ENCODE results near the gene DDX10.

DDX10 gene

DNA sequence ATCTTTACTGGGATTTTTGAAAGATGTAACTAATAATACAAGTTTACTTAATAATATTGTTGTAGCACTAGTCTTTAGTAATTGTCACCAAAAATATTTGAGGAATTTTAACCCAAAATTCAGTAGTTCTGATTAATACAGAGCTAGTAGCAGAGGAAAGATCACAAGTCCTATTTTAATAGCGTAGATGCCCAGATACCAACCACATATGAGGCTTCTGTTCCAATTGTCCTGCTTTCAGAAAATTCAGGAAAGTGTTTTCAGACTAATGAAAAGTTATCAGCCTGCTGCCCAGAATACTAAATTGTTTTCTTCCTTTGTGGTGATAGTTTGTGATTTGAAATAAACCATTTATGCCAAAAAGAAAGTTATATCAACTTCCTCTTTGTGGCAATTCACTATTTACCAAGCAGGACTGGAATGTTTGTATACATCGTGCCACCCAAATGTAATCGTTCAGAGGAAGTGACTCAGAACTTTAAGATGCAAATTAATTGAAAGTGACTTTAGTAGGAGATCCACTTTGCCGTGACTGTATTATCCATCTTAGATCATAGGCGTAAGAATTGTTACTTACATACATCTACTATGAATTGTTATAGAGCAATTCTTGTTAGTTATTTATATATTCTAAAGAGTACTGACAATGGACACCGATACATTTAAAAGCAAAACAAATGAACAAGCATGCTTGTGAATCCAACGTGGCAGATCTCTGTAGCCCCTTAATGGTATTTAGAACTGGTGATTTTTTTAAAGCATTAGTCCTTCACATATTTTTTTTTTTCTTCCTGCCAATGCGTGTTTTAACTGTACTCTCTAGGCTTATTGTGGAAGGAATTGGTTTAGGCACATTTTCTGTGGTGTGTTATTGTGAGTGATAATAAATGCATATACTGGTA, 231.0 kb downstream of the DDX10 start:
- FAIRE-seq (peak; percentile 69), DNase-seq (ENCODE audit: insufficient read length, low spot score) (peak; percentile 51)

DNA sequence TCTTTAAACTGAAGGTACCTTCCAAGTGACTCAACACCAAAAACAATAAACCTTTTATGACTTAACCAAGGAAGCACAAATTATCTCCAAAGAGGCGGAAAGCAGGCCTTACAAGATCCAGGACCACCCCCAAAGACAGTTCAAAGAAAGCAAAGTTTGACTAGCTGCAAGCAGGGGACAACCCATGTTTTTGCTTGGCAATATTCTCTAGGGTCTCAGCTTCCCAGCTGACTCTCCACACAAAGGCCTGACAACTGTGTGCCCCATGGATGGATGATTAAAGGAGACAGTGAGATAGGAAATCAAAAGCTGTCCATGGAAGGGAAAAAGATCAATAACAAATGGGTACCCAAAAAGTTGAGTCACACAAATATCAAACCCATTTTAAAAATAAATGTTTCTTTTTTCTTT, 232.2 kb downstream of the DDX10 start:
- DNase-seq (ENCODE audit: insufficient read length, low spot score) = no peak
- FAIRE-seq = no peak

DNA sequence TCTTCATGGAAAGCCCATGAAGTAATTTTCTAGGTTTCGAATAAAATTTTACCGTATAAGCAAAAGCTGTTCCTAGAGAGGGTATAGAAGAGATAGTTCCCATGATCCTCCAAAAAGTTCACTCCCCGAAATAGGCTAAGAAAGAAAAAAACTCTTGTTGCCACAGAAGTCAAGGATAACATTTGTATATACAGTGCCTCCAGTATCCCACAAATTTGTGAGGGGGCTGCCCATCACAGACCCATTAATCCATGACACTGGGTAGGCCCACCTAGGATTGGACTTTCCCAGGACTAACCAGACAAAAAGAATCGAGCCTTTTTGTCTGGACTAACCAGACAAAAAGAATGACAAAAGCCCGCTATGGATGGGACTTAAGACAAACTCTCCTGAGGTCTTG, 233.0 kb downstream of the DDX10 start:
- no peak for DNase-seq (ENCODE audit: insufficient read length, low spot score)
- FAIRE-seq = no peak

DNA sequence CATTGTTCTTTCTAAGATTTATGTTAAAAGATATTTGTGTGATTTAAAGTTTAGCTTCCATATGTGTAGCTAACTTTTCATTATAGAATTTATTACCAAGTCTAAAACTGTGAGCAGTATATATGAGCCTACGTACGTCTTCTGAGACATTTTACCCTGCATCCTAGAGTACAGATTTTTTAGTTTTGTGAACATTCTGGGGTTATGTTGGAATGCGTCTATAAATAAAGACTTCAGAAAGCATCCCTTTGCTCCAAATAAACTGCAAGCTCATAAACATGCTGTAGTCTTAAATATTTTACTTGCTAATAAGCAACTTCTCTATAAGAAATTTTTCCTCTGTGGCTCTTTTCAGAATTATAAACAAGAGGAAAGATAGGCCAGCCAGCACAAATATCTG, 236.5 kb downstream of the DDX10 start:
- FAIRE-seq (no peak), DNase-seq (ENCODE audit: insufficient read length, low spot score) (no peak)

DNA sequence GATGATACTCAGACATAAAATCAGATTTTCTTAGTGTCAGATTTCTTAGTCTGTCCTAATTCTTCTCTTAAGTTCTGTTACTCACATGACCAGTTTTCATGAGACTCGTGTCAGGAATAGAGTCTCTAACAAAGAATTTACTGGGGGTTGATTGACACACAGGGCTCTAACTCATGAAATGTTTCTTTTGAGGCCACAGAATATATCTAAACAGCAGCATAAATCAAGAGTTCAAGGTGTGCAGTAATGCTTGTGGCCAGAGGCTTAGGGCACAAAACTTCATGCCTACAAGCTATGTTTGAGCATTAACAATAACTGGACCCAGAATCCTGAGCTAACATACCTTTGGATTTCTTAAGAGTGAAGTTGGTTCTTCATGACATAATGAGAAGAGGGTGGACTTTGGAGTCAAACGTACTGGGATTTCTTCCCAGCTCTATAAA, 237.2 kb downstream of the DDX10 start:
- FAIRE-seq = no peak
- no peak for DNase-seq (ENCODE audit: insufficient read length, low spot score)

DNA sequence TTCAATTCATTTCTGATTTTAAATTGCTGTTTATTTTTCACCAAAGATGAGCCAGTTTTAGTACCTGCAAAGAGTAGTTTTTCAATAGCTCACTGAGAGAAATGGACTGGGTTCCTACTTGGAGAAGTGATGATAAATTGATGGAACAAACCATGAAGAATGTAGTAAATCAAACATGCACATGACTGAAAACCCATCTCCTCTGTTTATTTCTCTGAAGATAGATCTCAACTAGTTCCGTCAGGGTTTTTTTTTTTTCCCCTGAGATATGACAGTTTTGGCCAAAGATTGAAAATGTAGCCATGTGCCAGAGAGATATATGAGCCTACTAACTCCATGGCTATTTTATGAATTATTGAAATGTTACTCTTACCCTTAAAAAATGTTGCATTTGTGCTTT, 239.6 kb downstream of the DDX10 start:
- FAIRE-seq (no peak), DNase-seq (ENCODE audit: insufficient read length, low spot score) (no peak)

DNA sequence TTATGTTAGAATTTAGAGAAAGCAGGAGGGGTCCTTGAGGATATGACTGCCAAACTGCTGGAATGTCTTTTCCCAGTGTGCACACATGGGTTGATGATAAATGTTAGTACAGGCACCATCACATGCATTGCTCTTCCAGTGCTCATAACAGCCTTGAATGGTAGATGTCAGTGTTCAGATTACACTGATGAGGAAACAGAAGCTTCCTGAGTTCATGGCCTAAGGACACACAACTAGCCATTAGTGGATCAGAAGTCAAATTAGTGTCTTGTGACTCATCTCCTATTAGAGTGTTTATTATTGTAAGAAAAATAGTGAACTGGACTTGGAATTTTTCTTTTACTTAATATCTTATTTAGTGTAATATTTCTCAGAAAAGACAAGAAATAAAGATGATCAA, 241.5 kb downstream of the DDX10 start:
- FAIRE-seq = peak; percentile 93
- peak; percentile 44 for DNase-seq (ENCODE audit: insufficient read length, low spot score)

DNA sequence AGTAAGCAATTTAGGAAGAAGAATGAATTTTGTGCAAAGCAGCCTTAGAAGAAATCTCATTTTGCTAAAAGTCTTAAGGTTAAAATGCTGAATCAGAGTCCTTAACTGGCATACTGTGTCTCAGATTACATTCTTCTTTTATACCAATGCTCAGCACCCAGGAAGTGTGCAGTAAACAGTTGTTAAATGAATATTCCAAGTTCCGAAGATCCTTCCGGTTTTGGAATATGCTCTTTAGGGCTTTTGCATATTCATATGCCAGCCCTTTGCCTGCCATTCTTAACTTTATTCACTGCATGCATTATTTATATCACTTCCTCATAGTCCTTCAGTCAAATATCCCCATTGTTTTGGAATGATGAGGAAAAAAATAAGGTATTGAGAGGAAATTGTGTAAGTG, 242.0 kb downstream of the DDX10 start:
- FAIRE-seq (no peak), DNase-seq (ENCODE audit: insufficient read length, low spot score) (peak; percentile 19)

DNA sequence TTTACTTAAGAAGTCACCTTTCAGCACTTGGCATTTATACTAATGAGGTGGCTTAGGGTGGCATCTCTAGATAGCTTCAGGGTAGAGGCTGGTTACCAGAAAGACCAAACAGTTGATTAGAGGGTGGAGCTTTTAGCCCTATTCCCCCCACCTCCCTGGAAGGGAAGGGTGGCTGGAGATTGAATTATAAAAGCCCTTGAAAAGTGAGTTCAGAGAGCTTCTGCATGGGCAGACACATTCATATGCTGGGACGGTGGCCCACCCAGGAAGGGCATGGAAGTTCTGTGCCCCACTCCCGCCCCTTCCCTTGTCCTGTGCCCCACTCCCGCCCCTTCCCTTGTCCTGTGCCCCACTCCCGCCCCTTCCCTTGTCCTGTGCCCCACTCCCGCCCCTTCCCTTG, 244.2 kb downstream of the DDX10 start:
- DNase-seq (ENCODE audit: insufficient read length, low spot score) (no peak), FAIRE-seq (no peak)

DNA sequence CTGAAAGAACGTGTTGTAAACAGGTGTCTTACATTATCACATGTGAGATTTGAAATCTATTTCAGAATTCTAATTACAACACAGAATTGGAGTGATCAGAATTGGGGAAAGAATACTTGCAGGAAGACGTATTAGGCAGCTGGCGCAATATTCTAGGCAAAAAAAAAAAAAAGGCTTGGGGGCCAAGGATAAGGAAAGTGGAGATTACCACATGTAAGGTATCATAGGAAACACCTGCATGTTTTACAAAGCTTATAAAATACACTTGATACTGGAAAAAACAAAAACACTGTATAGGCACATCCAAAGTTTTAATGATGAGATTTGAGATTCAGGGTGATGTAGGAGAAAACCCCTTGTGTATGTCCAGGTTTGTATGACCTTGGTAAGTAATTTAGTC, 245.1 kb downstream of the DDX10 start:
- no peak for DNase-seq (ENCODE audit: insufficient read length, low spot score)
- FAIRE-seq = no peak

DNA sequence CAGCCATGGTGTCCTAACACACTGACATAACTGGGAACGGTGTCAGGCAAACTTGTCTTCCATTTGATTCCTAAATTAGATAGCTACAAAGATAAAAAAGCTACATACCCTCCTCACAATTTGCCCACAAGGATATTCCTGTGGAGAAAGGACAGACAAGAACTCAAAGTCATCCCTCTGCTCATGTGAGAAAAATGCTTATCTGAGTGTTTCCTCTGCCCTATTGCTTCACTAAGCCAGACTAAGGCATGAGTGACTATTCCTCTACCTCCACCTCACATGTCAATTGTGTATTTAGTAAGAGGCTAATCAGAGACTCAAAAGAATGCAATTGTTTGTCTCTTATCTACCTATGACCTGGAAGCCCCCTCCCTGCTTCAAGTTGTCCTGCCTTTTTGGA, 247.7 kb downstream of the DDX10 start:
- FAIRE-seq (no peak), DNase-seq (ENCODE audit: insufficient read length, low spot score) (no peak)

DNA sequence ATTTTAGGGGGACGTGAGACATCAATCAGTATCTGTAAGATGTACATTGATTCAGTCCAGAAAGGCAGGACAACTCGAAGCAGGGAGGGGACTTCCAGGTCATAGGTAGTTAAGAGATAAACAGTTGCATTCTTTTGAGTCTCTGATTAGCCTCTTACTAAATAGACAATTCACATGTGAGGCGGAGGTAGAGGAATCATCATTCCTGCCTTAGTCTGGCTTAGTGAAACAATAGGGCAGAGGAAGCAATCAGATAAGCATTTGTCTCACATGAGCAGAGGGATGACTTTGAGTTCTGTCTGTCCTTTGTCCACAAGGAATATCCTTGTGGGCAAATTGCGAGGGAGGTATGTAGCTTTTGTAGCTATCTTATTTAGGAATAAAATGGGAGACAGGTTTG, 248.3 kb downstream of the DDX10 start:
- peak; percentile 74 for FAIRE-seq
- DNase-seq (ENCODE audit: insufficient read length, low spot score) = no peak

DNA sequence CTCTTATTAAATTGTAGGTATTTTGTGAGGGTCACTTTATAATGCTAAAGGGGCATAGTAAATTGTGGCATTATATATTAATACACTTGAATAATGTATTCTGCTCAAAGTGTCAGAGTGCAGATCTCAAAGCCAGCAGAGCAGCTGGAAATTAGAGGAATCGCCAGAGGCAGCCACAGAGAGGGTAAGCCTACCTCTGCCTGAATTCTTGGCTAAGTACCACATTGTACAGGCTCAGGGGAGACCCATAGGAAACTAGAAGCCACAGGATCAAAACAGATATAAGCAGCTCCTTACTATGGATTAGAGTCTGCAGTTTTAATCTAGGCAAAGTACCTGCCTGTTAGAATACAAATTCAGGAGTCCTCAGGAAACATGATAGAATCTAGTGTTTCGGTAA, 249.3 kb downstream of the DDX10 start:
- DNase-seq (ENCODE audit: insufficient read length, low spot score) (no peak), FAIRE-seq (no peak)

DNA sequence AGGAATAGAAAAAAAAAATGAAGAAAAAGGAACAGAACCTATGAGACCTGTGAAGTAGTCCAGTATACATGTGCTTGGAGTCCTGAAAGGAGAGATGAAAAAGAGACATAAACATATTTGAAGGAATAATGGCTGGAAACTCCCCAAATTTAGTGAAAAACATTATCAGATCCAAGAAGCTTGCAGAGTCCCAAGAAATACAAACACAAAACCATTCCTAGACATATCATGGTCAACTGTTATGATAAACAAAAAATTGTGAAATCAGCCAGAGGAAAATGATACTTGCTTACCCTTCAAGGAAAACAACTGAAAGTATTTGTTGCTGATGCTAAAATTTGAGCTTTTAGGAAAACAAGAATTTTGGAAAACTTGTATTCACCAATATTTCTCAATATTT, 250.1 kb downstream of the DDX10 start:
- FAIRE-seq (no peak), DNase-seq (ENCODE audit: insufficient read length, low spot score) (no peak)

DNA sequence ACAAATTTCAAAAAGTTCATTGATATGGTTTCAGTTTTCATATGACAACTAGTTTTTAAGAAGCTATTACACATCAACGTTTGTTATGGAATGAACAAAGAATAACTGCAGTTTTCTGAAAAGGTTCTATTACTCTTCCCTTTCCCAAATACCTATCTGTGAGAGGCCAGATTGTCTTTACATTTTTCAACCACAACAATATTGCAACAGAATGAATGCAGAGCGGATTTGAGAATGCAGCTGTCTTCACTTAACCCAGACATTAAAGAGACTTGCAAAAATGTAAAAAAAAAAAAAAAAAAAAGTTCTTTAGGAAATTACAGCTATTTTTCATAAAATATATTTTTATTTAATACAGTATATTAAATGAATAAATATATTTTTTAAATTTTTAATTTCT, 250.8 kb downstream of the DDX10 start:
- no peak for FAIRE-seq

DNA sequence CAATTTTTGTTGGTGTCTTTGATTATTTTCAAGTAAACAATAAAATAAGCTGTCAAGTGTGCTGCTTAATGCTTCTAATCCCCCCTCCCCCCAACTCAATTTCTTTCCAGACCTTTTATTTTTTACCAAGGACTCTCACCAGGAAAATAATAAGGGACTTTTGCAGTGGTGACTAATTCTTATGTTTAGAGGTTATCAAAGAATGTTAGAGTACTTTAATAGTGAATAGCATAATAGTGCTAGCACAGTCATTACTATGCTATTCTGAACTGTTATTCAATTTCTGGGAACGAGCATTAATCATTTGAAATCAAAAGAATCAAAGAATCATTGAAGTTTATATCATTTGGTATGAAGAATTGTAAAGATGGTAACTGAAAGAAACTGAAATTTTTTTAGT, 251.4 kb downstream of the DDX10 start:
- no peak for DNase-seq (ENCODE audit: insufficient read length, low spot score)
- no peak for FAIRE-seq

More for the DNA sequence above, 250.8 kb downstream of the DDX10 start:
- DNase-seq (ENCODE audit: insufficient read length, low spot score) = no peak

DNA sequence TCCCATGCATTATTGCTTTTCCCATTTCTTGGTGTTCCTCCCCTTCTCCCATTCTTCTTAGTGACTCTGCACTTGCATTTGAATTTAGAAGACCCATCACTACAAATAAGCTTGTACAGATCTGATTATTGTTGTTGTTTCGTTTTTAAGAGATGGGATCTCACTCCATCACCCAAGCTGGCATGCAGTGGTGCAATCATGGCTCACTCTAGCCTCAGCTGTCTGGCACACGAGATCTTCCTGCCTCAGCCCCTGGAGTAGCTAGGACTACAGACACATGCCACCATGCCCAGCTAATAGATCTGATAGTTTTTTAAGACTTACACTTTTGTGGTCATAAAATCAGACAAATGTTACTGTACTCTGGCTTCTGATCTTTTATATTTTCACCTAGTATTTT, 252.1 kb downstream of the DDX10 start:
- no peak for DNase-seq (ENCODE audit: insufficient read length, low spot score)
- no peak for FAIRE-seq

DNA sequence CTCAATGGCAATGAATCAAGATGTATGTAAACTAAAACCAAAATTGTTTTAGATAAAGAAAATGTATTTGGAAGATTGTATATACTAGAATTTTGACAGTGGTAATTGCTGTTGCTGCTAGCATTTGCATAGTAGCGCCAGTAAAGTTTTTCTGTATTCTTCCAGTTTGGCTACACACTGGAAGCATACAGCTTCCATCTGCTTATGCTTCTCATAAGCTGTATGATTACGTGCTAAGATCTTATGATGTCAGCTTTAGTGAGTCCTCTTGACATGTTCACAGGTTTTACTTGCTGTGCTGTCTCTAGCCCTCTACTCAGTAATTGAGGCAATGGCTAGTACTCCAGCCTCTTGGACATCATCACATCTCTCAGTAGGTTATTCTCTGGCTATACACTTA, 256.3 kb downstream of the DDX10 start:
- DNase-seq (ENCODE audit: insufficient read length, low spot score) (no peak), FAIRE-seq (no peak)

DNA sequence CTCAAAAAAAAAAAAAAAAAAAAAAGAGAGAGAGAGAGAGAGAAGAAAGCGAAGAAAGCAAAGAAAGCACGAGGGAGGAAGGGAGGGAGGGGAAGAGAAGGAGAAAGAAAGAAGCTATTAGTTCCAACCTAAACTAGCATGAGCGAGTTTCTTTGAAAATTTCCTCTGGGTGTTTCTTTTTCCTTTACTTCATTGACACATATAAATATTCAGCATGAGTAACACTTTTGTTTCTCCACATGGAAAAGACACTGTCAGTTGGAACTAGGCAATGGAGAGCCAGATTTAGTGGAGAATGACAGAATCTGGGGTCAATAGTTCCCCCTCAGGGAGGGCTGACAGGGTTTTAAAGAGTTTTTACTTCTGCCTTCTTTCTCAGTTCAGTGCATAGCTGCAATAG, 257.4 kb downstream of the DDX10 start:
- FAIRE-seq = no peak
- no peak for DNase-seq (ENCODE audit: insufficient read length, low spot score)

DNA sequence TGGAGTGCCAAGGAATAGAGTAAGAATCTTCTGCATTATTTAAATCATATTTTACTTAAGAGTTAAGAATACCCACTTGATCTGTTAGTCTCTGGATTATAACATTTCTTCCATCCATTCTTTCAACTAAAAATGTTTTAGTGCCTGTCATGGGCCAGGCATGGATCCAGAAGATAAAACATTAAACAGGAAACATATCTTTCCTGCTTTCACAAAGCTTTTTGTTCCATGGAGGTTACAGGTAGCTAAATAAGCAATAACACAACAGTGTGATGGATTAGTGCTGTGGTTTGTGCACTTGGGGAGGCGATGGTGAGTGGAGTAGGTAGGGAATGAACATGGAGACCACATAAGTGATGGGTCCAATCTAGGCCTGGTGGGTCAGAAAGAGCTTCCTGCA, 258.5 kb downstream of the DDX10 start:
- DNase-seq (ENCODE audit: insufficient read length, low spot score) (no peak), FAIRE-seq (peak; percentile 62)

DNA sequence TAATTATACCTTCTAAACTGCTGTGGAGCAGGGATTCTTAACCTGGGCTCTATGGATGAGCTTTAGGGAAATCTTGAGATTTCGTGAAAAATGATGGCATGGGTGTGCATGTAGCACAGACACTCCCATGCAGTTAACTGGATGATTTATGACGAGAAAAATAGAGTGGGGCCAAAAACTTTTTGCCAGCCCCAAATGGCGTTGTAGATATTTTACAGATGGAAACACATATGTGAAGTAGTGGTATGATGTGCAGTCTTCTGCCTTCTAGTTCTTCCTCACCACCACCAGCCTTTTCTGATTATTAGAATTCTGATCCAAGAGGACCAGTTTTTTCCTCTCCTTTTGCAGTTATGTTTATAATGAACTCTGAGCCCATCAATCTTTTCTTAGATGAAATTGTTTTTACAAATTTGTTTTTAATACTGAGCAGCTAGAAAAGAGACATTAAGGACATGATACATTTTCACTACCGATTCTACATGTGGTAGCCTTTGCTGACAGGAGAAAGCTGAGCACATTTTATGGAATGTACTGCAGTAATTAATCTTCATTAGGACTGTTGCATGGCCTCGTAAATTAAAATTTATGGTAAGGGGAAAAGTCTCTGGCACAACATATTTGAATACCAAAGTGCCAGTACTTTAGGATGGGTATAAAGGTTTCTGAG, 261.4 kb downstream of the DDX10 start:
- DNase-seq (ENCODE audit: insufficient read length, low spot score) (no peak), FAIRE-seq (no peak)

All from HTR-8/SVneo (cell line).